Measurements from ENCODE around the gene PALB2. TPM values are rescaled to one million over a fixed set of nuclear protein-coding genes. Genes with fewer than 3 reads are reported as not detected.

Gene PALB2
- total and polyA plus RNA-seq, 2 of the 8 experiments (the other 6 are each of a cell fraction or from before 2014, with no cell fraction given): 12.5 to 33.1 TPM

DNA sequence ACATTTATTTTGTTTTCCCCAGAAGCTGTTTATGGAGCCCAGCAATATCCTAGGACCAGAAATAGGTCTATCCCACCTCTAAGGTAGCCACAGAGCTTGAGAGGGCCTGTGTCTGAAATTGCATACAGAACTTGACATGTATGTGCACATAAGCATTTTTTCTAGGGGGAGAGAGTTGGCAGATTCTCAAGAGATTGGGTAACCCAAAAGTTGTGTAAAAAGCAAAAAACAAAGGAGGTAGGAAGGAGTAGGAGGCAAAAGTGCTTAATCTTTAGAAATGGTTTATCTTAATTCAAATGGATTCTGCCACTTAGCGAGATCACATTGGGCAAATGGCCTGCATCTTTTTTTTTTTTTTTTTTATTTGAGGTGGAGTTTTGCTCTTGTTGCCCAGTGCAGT, 41.1 kb upstream of the PALB2 start:
- H2BK15ac ChIP-seq (ENCODE audit: low read length): no peak overlapping the region
- H2BK120ac ChIP-seq (replicated peaks; ENCODE audit: low read depth, low read length): no peak overlapping the region
- no peak overlapping the region for H3K9ac ChIP-seq (replicated peaks in 1 of 4; ENCODE audit: extremely low read depth in 1 of 4, low read depth in 3 of 4, low read length in 3 of 4)
- H3K9me3 ChIP-seq (ENCODE audit: insufficient read depth in 2 of 2, low read depth in 1 of 2, low read length in 1 of 2): no peaks in the 10 kb centered on the region
- H3K18ac ChIP-seq (ENCODE audit: extremely low read depth, low read length): no peak overlapping the region
- no peak overlapping the region for H4K91ac ChIP-seq (replicated peaks; ENCODE audit: insufficient read length, low read length)
- no peak overlapping the region for H2AFZ ChIP-seq (ENCODE audit: low read length)
- H4K8ac ChIP-seq (ENCODE audit: extremely low read depth, insufficient read depth, low read length): no peak overlapping the region
- no peak for DNase-seq (ENCODE audit: low read depth in 1 of 2, low spot score in 2 of 2)
- ChIA-PET CTCF (ENCODE audit: partially characterized antibody) (interaction anchor here (2.6 kb wide), 1 partner anchor 9 kb away, joined by 6 read pairs; no protein-coding TSS in a partner anchor), POLR2A (ENCODE audit: partially characterized antibody) (interaction anchor here (1.5 to 13.1 kb wide), 5 partner anchors 10 to 52 kb away, joined by 3 to 230 read pairs (median 5); no protein-coding TSS in a partner anchor)
- peaks cover 2 to 8% (median 7%) of the 10 kb centered on the region in 4 experiments; a peak in 4 of 7 replicates for H3K4me1 ChIP-seq (replicated peaks in 1 of 4; ENCODE audit: control insufficient read depth in 3 of 4, insufficient read depth in 4 of 4, low read length in 3 of 4)
- peaks cover 11% of the 10 kb centered on the region; the same call in 1 of the 2 replicates for H3K23me2 ChIP-seq (ENCODE audit: low read depth, low read length)
- no peak overlapping the region for H2BK20ac ChIP-seq (ENCODE audit: low read length)
- no peak overlapping the region for H2BK5ac ChIP-seq (ENCODE audit: low read depth, low read length)
- no peak overlapping the region for H3K14ac ChIP-seq (ENCODE audit: insufficient read length)
- no peak overlapping the region for H3K23ac ChIP-seq (ENCODE audit: insufficient read length)
- H3K27ac ChIP-seq (ENCODE audit: low read depth, low read length): no peak overlapping the region
- H3K4me2 ChIP-seq (ENCODE audit: insufficient read depth in 1 of 2, low read depth in 2 of 2, low read length in 2 of 2): no peak overlapping the region; a peak in 1 of 4 replicates
- H3K27me3 ChIP-seq (replicated peaks in 1 of 4; ENCODE audit: control insufficient read depth in 3 of 4, extremely low read depth in 1 of 4, insufficient read depth in 3 of 4, low read length in 3 of 4): no peaks in the 10 kb centered on the region
- peaks cover 16 to 39% of the 10 kb centered on the region in 2 experiments for H3K79me2 ChIP-seq (ENCODE audit: control insufficient read depth in 1 of 2, insufficient read depth in 2 of 2, low read length in 2 of 2)
- H3K79me1 ChIP-seq (ENCODE audit: low read depth, low read length): peaks cover 20% of the 10 kb centered on the region
- H2AK5ac ChIP-seq (ENCODE audit: low read depth, low read length): no peak overlapping the region
- H2BK12ac ChIP-seq (ENCODE audit: low read depth, low read length): no peak overlapping the region
- no peak for FAIRE-seq
- H4K5ac ChIP-seq (ENCODE audit: insufficient read length, low read depth, low read length): no peak overlapping the region
- peaks cover 3 to 14% of the 10 kb centered on the region in 2 experiments for H4K20me1 ChIP-seq (replicated peaks in 1 of 2; ENCODE audit: control insufficient read depth in 1 of 2, insufficient read depth in 2 of 2, low read length in 2 of 2)
- no peak overlapping the region for H3K4ac ChIP-seq (replicated peaks; ENCODE audit: insufficient read length, low read depth, low read length)
- H3K4me3 ChIP-seq (ENCODE audit: extremely low read depth in 1 of 4, insufficient read depth in 2 of 4, low read depth in 3 of 4, low read length in 4 of 4): no peak overlapping the region
- H3K56ac ChIP-seq (replicated peaks; ENCODE audit: insufficient read length, low read depth, low read length): no peak overlapping the region
- H3K36me3 ChIP-seq (ENCODE audit: control insufficient read depth in 2 of 4, insufficient read depth in 4 of 4, low read length in 3 of 4): peaks cover 27 to 69% (median 48%) of the 10 kb centered on the region in 4 experiments
- WGBS, 2 experiments (ENCODE audit: extremely low coverage in 1 of 2, insufficient coverage in 1 of 2, insufficient read length in 1 of 2, insufficient replicate concordance in 2 of 2, low coverage in 1 of 2, low lambda C conversion rate in 2 of 2, missing lambda C conversion rate in 1 of 2): 83% methylated on average over 1 of the region's 1 CpG; no CpG with 5 or more reads in 1 of the 2 experiments
- TF ChIP-seq HDAC2 (IDR thresholded peaks at IDR 0.05; ENCODE audit: borderline replicate concordance in 1 of 2, low read depth in 2 of 2, low read length in 2 of 2): no peak
- TF ChIP-seq TAF7 (optimal IDR thresholded peaks at IDR 0.05; ENCODE audit: borderline replicate concordance, low read depth, low read length): no peak
- TF ChIP-seq KDM1A (IDR thresholded peaks at IDR 0.05; ENCODE audit: borderline replicate concordance, low read length): no peak
- TF ChIP-seq YY1 (IDR thresholded peaks at IDR 0.05; ENCODE audit: low read depth, low read length): no peak
- no peak for TF ChIP-seq CBX5 (IDR thresholded peaks at IDR 0.05; ENCODE audit: low read depth, low read length)
- no peak for TF ChIP-seq SP1 (IDR thresholded peaks at IDR 0.05; ENCODE audit: low read depth, low read length)
- TF ChIP-seq, protein P1, sequence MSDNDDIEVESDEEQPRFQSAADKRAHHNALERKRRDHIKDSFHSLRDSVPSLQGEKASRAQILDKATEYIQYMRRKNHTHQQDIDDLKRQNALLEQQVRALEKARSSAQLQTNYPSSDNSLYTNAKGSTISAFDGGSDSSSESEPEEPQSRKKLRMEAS (IDR thresholded peaks at IDR 0.05): no peak

Measured in H1 (cell line).